ENCODE results near the gene NSFL1C.
A peak's percentile ranks its signal among the peaks of the same experiment; 100 is the strongest.

NSFL1C gene

GRCh38 chr20:1423625-1424106 lies 43.0 kb downstream of the NSFL1C start:
- Histone ChIP-seq H3K9me3 (ENCODE audit: severe bottlenecking) (peaks cover 3% of the 10 kb centered on the region), H3K4me3 (ENCODE audit: severe bottlenecking) (no peak overlapping the region)

GRCh38 chr20:1423206-1423605 lies 43.4 kb downstream of the NSFL1C start:
- peaks cover 15% of the 10 kb centered on the region for H3K4me1 ChIP-seq (ENCODE audit: insufficient read depth, poor library complexity, severe bottlenecking)
- peak overlapping the region; percentile 13 for H3K27ac ChIP-seq (ENCODE audit: poor library complexity, severe bottlenecking)
- peaks cover 3% of the 10 kb centered on the region for H3K9me3 ChIP-seq (ENCODE audit: severe bottlenecking)
- no peak for TF ChIP-seq CTCF (IDR thresholded peaks at IDR 0.05; ENCODE audit: poor library complexity, severe bottlenecking)
- H3K4me3 ChIP-seq (ENCODE audit: severe bottlenecking), result no peak overlapping the region
- no peaks in the 10 kb centered on the region for H3K27me3 ChIP-seq (ENCODE audit: insufficient read depth, poor library complexity, severe bottlenecking)
- H3K36me3 ChIP-seq (ENCODE audit: low read depth), result no peaks in the 10 kb centered on the region
- DNase-seq (ENCODE audit: low spot score), result no peak
- ATAC-seq (ENCODE audit: low read depth), result no peak

More at GRCh38 chr20:1423625-1424106, 43.0 kb downstream of the NSFL1C start:
- no peak for TF ChIP-seq CTCF (IDR thresholded peaks at IDR 0.05; ENCODE audit: poor library complexity, severe bottlenecking)
- no peak overlapping the region for H3K27ac ChIP-seq (ENCODE audit: poor library complexity, severe bottlenecking)
- no peaks in the 10 kb centered on the region for H3K27me3 ChIP-seq (ENCODE audit: insufficient read depth, poor library complexity, severe bottlenecking)
- ATAC-seq (ENCODE audit: low read depth) (peak; percentile 50; the same call in 1 of the 3 replicates), DNase-seq (ENCODE audit: low spot score) (no peak)
- no peaks in the 10 kb centered on the region for H3K36me3 ChIP-seq (ENCODE audit: low read depth)
- H3K4me1 ChIP-seq (ENCODE audit: insufficient read depth, poor library complexity, severe bottlenecking), result peaks cover 10% of the 10 kb centered on the region

GRCh38 chr20:1422753-1423152 lies 43.9 kb downstream of the NSFL1C start:
- DNase-seq (ENCODE audit: low spot score) (no peak), ATAC-seq (ENCODE audit: low read depth) (peak; percentile 53; the same call in 2 of the 3 replicates)
- Histone ChIP-seq H3K27me3 (ENCODE audit: insufficient read depth, poor library complexity, severe bottlenecking) (no peaks in the 10 kb centered on the region), H3K4me3 (ENCODE audit: severe bottlenecking) (no peak overlapping the region), H3K9me3 (ENCODE audit: severe bottlenecking) (peaks cover 3% of the 10 kb centered on the region), H3K4me1 (ENCODE audit: insufficient read depth, poor library complexity, severe bottlenecking) (peaks cover 19% of the 10 kb centered on the region), H3K27ac (ENCODE audit: poor library complexity, severe bottlenecking) (peak overlapping the region; percentile 13), H3K36me3 (ENCODE audit: low read depth) (no peaks in the 10 kb centered on the region)
- no peak for TF ChIP-seq CTCF (IDR thresholded peaks at IDR 0.05; ENCODE audit: poor library complexity, severe bottlenecking)

- ATAC-seq (ENCODE audit: low read depth) (no peak), DNase-seq (ENCODE audit: low spot score) (no peak)
- Histone ChIP-seq H3K27me3 (ENCODE audit: insufficient read depth, poor library complexity, severe bottlenecking) (no peaks in the 10 kb centered on the region), H3K36me3 (ENCODE audit: low read depth) (no peaks in the 10 kb centered on the region), H3K27ac (ENCODE audit: poor library complexity, severe bottlenecking) (no peak overlapping the region), H3K4me3 (ENCODE audit: severe bottlenecking) (no peak overlapping the region), H3K4me1 (ENCODE audit: insufficient read depth, poor library complexity, severe bottlenecking) (peaks cover 42% of the 10 kb centered on the region), H3K9me3 (ENCODE audit: severe bottlenecking) (peaks cover 3% of the 10 kb centered on the region)
- no peak for TF ChIP-seq CTCF (IDR thresholded peaks at IDR 0.05; ENCODE audit: poor library complexity, severe bottlenecking)
Observed at GRCh38 chr20:1420066-1420465, 46.6 kb downstream of the NSFL1C start.

- peak overlapping the region; percentile 88 for H3K27ac ChIP-seq (ENCODE audit: poor library complexity, severe bottlenecking)
- H3K4me1 ChIP-seq (ENCODE audit: insufficient read depth, poor library complexity, severe bottlenecking), result peaks cover 35% of the 10 kb centered on the region
- TF ChIP-seq CTCF (IDR thresholded peaks at IDR 0.05; ENCODE audit: poor library complexity, severe bottlenecking), result no peak
- H3K9me3 ChIP-seq (ENCODE audit: severe bottlenecking), result peaks cover 3% of the 10 kb centered on the region
- DNase-seq (ENCODE audit: low spot score), result no peak
- no peak overlapping the region for H3K4me3 ChIP-seq (ENCODE audit: severe bottlenecking)
- no peaks in the 10 kb centered on the region for H3K36me3 ChIP-seq (ENCODE audit: low read depth)
- ATAC-seq (ENCODE audit: low read depth), result peak; percentile 29; the same call in 1 of the 3 replicates
- H3K27me3 ChIP-seq (ENCODE audit: insufficient read depth, poor library complexity, severe bottlenecking), result no peaks in the 10 kb centered on the region
Observed at GRCh38 chr20:1418350-1418749, 48.3 kb downstream of the NSFL1C start.
